Activated CD8-positive, alpha-beta memory T cell treated with anti-CD3 and anti-CD28 coated beads for 36 hours (primary cell): Measurements from ENCODE around the gene AP1S3. TPM values are rescaled to one million over a fixed set of nuclear protein-coding genes. Genes with fewer than 3 reads are reported as not detected.
"Not testable (repeated sequence)": the region's sequence is repeated elsewhere in the genome, so short reads cannot be mapped to it uniquely, and the experiment has no call there.

Experiments
- CTCF ChIA-PET: fragments of 350-600 bp; sonication (Branson Sonifier 250); formaldehyde crosslinking; loops from one replicate; lab custom pipeline; 2021; ENCODE audit warnings: antibody characterized with exemption; lab: Charles Lee
- POLR2A ChIA-PET: fragments of 350-600 bp; sonication (Branson Sonifier 250); formaldehyde crosslinking; loops from one replicate; lab custom pipeline; 2021; ENCODE audit warnings: antibody characterized with exemption; lab: Charles Lee
- total RNA-seq, 2 experiments: library from RNA; stranded (reverse); gene quantifications; one replicate each; pipeline ENCODE4 v1.2.3, GENCODE V29; 2021

The AP1S3 gene
- total RNA-seq, 2 experiments from 2014 or later: 15.5 to 16.0 TPM

DNA sequence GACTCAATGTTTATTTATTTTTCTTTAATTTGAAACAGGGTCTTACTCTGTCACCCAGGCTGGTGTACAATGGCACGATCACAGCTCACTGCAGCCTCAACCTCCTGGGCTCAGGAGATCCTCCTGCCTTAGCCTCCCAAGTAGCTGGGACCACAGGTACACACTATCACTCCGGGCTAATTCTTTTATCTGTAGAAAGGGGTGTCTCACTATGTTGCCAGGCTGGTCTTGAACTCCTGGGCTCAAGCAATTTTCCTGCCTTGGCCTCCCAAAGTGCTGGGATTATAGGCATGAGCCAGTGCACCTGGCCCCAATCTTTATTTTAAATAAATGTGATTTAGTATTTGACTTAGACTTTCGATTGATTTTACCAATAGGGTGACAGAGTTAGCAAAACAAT lies 22.6 kb downstream of the AP1S3 start:
- POLR2A ChIA-PET: not testable (repeated sequence)

DNA sequence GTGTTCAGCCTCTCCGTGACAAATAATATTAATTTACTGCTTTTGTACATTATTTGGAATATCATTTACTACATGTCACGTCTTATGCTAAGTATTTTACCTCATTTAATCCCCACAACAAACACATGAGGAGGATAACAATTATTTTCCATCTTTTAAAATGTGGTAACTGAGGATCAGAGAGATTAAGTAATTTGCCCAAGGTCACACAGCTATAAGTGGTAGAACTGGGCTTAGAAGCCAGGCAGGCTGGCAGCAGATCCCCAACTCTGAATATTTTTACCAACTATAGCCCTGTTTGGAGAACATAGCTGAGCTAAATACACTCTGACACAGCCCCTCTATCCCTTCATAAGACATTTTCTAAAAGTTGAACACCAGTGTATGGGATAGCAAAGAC lies 24.1 kb downstream of the AP1S3 start:
- ChIA-PET CTCF (no interaction called here), POLR2A (no interaction called here)

More for the DNA sequence above, 22.6 kb downstream of the AP1S3 start:
- CTCF ChIA-PET: not testable (repeated sequence)

DNA sequence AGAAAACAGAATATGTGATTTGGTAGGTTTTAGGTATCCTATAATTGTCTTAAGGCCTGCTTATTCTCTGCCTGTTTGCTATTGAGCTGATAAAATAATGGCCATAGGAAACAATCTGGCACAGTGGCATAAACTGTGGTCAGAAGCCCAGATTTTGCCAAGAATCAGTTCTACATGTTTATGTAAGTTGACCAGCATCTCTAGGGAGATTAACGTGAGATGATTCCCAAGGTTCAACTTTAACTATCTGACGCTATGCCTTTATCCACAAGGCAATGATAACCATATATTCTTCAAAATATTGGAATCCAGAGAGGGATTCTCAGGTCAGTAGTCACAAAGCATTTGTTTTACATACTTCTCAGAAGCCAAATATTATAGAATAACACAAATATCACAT lies 25.6 kb downstream of the AP1S3 start:
- ChIA-PET POLR2A (no interaction called here), CTCF (no interaction called here)

DNA sequence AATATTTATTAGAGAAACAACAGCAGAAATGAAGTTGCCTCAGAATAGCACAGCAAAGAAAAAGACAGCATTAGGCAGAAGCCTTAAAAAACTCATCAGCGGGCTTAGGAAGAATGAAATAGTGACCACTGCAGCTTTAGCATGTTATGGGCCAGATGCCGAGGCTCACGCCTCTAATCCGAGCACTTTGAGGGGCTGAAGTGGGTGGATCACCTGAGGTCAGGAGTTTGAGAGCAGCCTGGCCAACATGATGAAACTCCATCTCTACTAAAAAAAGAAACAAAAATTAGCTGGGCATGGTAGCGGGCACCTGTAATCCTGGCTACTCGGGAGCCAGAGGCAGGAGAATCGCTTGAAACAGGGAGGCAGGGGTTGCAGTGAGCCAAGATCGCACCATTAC lies 32.4 kb downstream of the AP1S3 start:
- ChIA-PET POLR2A (no interaction called here), CTCF (no interaction called here)

DNA sequence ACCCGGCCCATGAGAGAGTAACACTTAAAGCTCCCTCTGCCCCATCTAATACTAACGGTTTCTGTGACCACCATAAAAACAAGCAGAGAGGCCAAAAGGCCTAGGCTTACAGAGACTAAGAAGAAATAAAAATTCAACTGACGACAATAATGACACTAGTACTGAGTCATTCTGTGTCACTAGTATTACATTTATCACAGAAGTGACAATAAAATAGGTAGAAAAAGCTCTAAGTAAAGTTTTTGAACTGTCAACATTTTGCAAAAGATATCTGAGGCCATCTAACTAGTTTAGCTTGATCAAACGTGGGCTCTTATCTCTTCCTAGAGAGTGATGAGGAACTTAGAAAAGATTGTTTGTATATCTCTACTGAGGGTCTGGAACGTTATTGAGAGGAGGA lies 35.6 kb downstream of the AP1S3 start:
- CTCF ChIA-PET: no interaction called here

DNA sequence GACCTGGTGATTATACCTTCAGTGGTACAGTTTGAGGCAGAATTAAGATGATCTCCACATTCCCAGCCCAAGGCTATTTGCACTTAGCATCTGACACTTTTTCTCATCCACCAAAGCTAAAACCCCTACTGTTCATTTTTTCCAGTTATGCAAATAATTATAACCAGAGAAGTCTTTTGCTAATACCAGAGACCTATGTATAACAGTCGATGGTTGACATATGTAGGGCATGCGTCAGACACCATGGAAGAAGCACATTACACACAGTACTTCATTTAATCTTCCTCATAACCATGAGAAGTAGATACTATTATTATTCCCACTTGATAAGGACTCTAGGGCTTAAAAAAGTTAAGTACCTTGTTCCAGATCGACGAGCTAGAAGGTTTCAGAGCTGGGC lies 36.5 kb downstream of the AP1S3 start:
- CTCF ChIA-PET: no interaction called here
- POLR2A ChIA-PET: no interaction called here

More for the DNA sequence above, 35.6 kb downstream of the AP1S3 start:
- POLR2A ChIA-PET: no interaction called here

DNA sequence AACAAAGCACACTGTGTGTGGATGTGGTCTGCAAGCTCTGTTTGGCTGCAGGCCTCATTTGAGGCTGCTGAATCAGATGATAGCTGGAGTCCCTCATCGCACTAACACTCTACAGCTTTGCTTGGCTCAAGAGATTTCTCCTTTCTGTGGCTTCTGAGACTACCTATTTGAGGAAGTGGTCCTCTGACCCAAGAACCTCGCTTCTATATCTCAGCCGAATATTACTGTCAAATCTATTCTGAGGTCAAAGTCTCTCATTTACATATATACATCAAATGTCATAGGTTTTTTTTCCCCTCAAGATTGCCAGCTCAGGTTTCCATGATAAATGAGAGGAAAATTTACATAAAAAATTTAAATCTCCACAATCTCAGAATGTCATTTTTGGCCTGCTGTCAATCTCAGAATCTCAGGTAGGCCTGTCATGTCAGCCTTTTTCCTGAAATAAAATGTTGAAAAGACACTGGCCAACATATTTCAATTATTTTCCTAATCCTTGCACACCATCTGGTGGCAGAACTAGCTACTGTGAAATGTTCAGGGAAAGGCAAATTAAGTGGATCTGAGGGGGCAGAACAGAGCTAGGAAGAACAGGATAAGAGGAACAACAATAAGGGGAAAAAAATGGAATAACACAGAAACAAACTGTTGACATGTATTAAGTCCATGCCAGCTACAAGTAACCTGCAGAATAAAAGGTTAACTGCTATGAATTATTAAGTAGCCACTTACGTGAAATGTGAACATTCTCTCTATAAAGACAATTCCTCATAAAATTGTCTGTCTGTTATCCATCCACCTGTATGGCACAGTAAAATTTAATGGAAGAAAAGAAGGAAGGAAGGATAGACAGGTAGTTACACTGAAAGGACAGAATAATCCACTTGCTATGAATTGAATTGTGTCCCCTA lies 39.3 kb downstream of the AP1S3 start:
- ChIA-PET CTCF (interaction anchor here (0.7 to 1.1 kb wide), 2 partner anchors 18 to 27 kb away, joined by 3 read pairs; no protein-coding TSS in a partner anchor), POLR2A (no interaction called here)

DNA sequence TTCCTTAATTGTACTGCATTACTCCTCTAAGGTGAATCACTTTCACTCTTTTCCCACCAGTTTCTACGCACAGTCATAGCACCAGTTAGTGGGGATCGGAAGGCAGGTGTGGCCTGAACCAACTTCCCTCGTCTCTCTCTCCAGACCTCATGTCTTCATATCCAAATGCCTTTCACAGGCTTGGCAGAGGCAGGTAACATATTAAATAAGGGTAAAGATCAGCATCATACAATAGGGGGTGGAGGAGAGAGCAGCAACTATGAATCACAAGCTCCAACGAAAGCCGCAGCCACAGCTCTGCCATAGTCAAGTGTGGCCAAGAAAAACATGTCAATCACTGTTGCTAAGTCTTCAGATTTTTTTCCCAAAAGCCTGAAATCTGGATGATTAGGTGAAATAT lies 40.3 kb downstream of the AP1S3 start:
- ChIA-PET CTCF (no interaction called here), POLR2A (no interaction called here)

DNA sequence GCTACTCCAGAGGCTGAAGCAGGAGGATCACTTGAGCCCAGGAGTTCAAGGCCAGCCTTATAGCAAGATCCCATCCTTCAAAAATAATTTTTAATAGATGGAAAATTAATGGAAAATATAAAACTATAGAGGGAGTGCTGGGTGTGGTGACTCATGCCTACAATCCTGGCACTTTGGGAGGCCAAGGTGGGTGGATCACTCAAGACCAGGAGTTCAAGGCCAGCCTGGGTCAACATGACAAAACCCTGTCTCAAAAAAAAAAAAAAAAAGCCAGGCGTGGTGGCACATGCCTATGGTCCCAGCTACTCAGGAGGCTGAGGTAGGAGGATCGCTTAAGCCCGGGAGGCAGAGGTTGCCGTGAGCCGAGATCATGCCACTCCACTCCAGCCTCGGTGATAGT lies 48.0 kb downstream of the AP1S3 start:
- POLR2A ChIA-PET: no interaction called here
- CTCF ChIA-PET: no interaction called here

DNA sequence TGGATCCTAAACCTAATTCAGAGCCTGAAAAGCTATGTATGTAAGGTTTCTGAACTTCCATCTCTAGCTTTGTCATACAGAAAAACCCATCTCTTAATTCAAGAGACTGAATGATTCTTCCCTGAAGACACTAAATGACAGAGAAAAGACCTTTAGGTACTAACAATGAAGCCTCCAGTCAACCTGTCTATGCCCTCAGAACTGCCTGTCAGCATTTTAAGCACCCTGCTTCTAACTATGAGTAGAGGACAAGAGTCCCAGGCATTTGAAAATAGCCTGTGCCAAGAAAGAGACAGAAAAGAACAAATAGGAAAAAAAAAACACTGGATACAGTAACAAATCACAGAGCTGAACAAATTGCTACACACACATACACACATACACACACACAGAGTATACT lies 48.6 kb downstream of the AP1S3 start:
- POLR2A ChIA-PET: no interaction called here

DNA sequence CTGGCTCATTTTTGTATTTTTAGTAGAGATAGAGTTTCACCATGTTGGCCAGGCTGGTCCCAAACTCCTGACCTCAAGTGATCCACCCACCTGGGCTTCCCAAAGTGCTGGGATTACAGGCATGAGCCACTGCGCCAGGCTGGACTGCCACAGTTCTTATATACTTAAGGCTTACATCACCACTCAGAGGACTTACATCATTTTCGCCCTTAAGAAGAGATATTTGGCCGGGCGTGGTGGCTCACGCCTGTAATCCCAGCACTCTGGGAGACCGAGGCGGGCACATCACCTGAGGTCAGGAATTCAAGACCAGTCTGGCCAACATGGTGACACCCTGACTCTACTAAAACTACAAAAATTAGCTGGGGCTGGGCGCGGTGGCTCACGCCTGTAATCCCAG lies 49.3 kb downstream of the AP1S3 start:
- POLR2A ChIA-PET: not testable (repeated sequence)

More for the DNA sequence above, 48.6 kb downstream of the AP1S3 start:
- CTCF ChIA-PET: interaction anchor here (0.7 kb wide), 1 partner anchor 153 kb away, joined by 3 read pairs; no protein-coding TSS in a partner anchor

DNA sequence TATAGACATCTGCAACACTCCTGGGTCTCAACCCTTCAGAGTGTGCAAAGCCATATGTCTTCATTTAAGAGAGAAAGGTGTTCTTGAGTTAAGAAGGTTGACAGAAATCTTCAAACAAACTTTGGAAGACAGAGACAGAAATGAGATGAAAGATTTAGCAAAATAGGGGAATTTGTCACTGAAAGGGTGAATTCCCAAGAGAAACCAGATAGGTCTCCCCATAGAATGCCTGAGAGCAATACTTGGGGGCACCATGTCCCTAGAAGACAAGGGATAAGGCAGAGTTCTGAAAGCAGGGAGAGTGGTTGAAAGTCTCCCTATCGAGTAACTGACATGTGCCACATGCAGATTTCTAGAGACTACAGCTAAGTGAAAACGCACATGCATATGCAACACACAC lies 50.0 kb downstream of the AP1S3 start:
- CTCF ChIA-PET: no interaction called here

More for the DNA sequence above, 49.3 kb downstream of the AP1S3 start:
- CTCF ChIA-PET: interaction anchor here (0.7 kb wide), 1 partner anchor 13 kb away, joined by 4 read pairs; no protein-coding TSS in a partner anchor

DNA sequence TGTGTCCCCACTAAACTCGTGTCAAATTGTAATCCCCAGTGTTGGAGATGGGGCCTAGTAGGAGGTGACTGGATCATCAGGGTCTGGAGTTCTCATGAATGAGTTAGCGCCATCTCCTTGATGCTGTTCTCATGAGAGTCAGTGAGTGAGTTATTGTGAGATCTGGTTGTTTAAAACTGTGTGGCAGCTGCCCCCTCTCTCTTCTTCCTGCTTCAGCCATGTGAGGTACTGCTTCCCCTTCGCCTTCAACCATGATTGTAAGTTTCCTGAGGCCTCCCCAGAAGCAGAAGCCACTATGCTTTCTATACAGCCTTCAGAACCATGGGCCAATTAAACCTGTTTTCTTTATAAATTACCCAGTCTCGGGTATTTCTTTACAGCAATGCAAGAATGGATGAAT lies 50.4 kb downstream of the AP1S3 start:
- POLR2A ChIA-PET: no interaction called here
- CTCF ChIA-PET: no interaction called here

More for the DNA sequence above, 50.0 kb downstream of the AP1S3 start:
- POLR2A ChIA-PET: no interaction called here

DNA sequence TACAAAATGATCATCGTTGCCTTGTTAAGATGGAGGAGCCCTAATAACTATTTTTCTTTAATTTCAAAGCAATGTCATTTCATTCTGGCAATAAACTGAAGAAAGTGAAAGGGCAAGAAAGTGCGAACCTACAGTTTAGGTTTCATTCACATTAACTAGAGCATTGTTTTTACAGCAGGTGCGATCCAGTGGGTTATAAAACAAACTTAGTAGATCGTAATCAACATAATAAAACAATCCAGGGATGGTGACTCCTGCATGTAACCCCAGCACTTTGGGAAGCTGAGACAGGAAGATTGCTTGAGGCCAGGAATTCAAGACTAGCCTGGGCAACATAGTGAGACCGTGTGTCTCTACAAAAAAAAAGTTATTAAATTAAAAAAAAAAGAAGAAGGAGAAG lies 51.1 kb downstream of the AP1S3 start:
- ChIA-PET CTCF (no interaction called here), POLR2A (no interaction called here)

DNA sequence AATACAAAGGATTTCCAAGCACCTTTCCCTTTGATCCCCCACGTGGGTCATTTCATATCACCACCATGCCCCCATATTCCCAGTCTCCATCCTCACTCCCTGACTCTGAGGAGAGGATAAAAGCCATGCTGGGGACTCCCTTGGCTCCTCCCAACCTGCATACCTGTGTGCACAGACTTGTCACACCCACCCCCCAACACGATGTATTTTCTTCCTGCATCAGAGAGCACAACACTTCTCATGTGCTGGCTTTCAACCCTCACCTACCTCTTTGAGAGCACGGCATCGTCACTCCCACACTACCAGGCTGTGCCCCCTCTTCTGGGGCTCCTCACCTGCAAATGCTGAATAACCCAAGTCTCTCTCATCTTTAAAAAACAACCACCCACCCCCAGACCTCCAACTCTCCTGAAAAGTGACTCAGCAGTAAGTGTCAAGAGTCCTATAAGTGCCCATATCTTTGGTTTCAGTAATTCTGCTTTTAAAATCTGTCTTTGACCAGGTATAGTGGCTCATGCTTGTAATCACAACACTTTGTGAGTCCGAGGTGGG lies 53.1 kb downstream of the AP1S3 start:
- POLR2A ChIA-PET: no interaction called here
- CTCF ChIA-PET: no interaction called here

DNA sequence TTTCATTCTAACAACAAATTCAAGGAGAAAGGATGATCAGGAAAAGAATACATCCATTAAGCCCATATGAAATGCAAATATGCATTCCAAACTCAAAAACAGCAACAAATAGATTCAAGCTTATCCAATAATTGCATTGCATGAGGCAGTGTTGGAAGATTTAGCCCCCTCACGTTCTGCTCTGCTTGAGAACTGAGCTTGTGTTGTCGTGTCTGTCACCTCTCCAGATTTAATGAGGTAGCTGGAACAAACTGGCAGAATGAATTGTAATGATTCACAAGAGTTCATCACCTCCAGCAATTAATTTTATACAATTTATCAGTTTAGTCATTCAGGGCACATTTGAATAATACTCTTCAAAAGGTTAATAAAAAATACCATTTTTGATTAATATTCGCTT lies 54.8 kb downstream of the AP1S3 start:
- CTCF ChIA-PET: no interaction called here
- POLR2A ChIA-PET: no interaction called here

DNA sequence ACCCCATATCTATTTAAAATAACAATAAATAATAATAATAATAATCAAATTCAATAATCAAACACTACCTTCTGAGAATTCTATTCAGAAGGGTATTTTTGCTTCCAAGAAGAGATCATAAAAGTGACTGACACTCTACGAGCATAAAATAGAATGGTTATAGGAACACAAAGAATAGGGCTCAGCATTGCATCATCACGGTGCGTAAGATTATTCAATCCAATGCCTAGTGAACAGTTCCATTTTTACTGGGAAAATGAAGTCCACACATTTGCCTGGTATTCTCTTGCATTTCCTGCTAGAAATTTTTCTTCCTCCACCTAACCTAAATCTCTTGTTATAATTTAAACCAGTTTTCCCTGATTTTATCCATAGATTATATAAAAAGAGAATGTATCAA lies 55.8 kb downstream of the AP1S3 start:
- ChIA-PET POLR2A (no interaction called here), CTCF (no interaction called here)

DNA sequence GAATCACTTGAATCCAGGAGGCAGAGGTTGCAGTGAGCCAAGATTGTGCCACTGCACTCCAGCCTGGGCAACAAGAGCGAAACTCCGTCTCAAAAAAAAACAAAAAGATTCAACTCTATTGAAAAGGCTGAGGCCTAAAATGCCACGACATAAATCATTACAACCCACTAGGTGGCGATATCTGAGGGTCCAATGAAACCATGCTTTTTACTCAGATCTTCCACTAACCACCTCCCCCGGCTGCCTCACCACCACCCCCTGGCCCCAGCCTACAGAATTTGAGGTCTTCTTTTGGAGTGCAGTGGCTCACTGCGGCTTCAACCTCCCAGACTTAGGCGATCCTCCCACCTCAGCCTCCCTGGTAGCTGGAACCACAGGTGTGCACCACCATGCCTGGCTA lies 57.5 kb downstream of the AP1S3 start:
- ChIA-PET CTCF (interaction anchor here (0.9 to 1.0 kb wide), 2 partner anchors 18 to 504 kb away, joined by 3 read pairs; no protein-coding TSS in a partner anchor), POLR2A (no interaction called here)

DNA sequence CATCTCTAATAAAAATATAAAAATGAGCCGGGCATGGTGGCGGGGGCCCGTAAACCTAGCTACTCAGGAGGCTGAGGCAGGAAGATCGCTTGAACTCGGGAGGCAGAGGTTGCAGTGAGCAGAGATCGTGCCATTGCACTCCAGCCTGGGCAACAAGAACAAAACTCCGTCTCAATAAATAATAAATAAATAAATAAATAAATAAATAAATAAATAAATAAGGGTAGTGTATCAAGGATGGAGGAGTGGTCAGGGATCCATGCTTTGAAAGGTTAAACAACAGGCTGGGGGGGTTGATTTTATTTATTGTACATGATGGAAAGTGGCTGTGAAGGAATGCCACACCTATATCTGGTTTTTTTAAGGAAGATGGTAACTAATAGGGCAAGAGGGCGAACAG lies 63.2 kb downstream of the AP1S3 start:
- ChIA-PET CTCF (no interaction called here), POLR2A (no interaction called here)

DNA sequence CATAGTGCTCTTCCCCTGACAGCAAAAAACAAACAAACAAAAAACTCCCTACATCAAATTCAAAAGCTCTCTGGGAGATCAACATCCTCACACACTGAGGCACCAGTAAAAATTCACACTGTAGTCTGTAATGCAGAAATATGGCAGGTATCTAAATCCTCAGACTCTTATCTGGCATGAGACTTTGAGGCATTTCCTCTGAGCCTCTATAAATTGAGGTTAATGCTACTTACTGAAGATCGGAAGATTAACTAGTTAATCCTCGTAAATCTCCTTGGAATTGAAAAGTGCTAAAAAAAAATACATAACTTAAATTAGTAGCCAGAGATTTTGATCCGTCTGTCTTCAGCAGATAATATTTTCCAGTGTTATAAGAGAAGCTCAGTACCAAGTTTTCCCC lies 65.0 kb downstream of the AP1S3 start:
- POLR2A ChIA-PET: no interaction called here
- CTCF ChIA-PET: interaction anchor here (1.3 kb wide), 1 partner anchor 12 kb away, joined by 3 read pairs; no protein-coding TSS in a partner anchor

DNA sequence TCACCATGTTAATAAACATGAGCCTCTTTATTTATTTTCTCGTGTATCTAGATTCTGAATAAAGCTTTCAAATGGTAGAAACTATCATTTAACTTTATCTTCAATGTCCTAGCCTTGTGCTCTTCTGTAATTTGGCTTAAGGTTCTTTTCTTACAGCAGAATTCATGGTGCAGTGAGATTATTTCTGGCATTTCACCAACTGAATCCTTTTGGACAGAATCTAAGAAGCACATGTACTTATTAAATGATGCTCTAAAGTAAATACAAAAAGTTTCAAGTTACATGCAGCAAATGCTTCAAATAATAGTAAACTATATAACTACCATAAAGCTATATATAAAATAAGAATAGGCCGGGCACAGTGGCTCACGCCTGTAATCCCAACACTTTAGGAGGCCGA lies 65.9 kb downstream of the AP1S3 start:
- CTCF ChIA-PET: interaction anchor here (0.9 to 1.3 kb wide), 2 partner anchors 11 to 12 kb away, joined by 3 read pairs; no protein-coding TSS in a partner anchor

More for the DNA sequence above, 65.9 kb downstream of the AP1S3 start:
- POLR2A ChIA-PET: no interaction called here
